Natural killer cell (primary cell): ENCODE measurements around the gene EEF1A2. TPM values are rescaled to one million over a fixed set of nuclear protein-coding genes. Genes with fewer than 3 reads are reported as not detected.

Experiments used
- ATAC-seq, 3 donors: fragments of 150-1000 bp in 2 of 3; fragments of 200-7000 bp in 1 of 3; cut with Tn5 transposase; 1 replicate in 1 of 3; 2 replicates in 2 of 3; pipeline ENCODE4 v1.10.0; 2021; ENCODE audit warnings: mild to moderate bottlenecking in 2 of 3, moderate library complexity in 2 of 3
- DNase-seq, 2 donors: peaks; one replicate each; pipeline versions ENCODE4 v3.0.0 to v3.0.0-alpha.2; 2013 to 2021; ENCODE audit warnings: mixed read lengths in 1 of 2
- H3K27ac ChIP-seq: one replicate; pipeline ENCODE4 v1.5.1; 2013; ENCODE audit warnings: mild to moderate bottlenecking, low read length
- H3K27me3 ChIP-seq: one replicate; pipeline ENCODE4 v1.6.1; 2013; ENCODE audit warnings: low read length; ENCODE audit not compliant: control insufficient read depth, insufficient read depth
- H3K36me3 ChIP-seq: one replicate; pipeline ENCODE4 v1.6.1; 2013; ENCODE audit warnings: low read length; ENCODE audit not compliant: control insufficient read depth, insufficient read depth
- H3K4me1 ChIP-seq: one replicate; pipeline ENCODE4 v1.6.1; 2013; ENCODE audit warnings: low read length; ENCODE audit not compliant: control insufficient read depth, insufficient read depth
- H3K4me3 ChIP-seq: one replicate; pipeline ENCODE4 v1.5.1; 2013; ENCODE audit warnings: low read length
- H3K9me3 ChIP-seq: one replicate; pipeline ENCODE4 v1.6.1; 2013; ENCODE audit warnings: low read length; ENCODE audit not compliant: control insufficient read depth, insufficient read depth
- H3K27ac Mint-ChIP-seq, 2 donors: one replicate each; pipeline ENCODE4 v1.8.0; 2022; ENCODE audit warnings: mild to moderate bottlenecking in 2 of 2, mixed read lengths in 2 of 2, moderate library complexity in 1 of 2
- H3K27me3 Mint-ChIP-seq, 2 donors: one replicate each; pipeline ENCODE4 v1.8.0; 2022; ENCODE audit warnings: low read depth in 2 of 2, mixed read lengths in 2 of 2
- H3K36me3 Mint-ChIP-seq: one replicate; pipeline ENCODE4 v1.8.0; 2022; ENCODE audit warnings: mixed read lengths
- H3K4me1 Mint-ChIP-seq, 2 donors: one replicate each; pipeline ENCODE4 v1.8.0; 2022; ENCODE audit warnings: mixed read lengths in 2 of 2
- H3K4me3 Mint-ChIP-seq: one replicate; pipeline ENCODE4 v1.8.0; 2022; ENCODE audit warnings: mild to moderate bottlenecking, moderate library complexity, mixed read lengths
- H3K9me3 Mint-ChIP-seq, 2 donors: one replicate each; pipeline ENCODE4 v1.8.0; 2022; ENCODE audit warnings: mixed read lengths in 2 of 2
- WGBS: methylation state at CpG from one replicate; pipeline ENCODE4 v1.1.7; 2013; ENCODE audit warnings: missing lambda C conversion rate; ENCODE audit not compliant: insufficient coverage; 5-methylcytosine and 5-hydroxymethylcytosine counted together
- intact Hi-C: fragments of 100-400 bp; cut with micrococcal nuclease; formaldehyde crosslinking; loops from one replicate; pipeline ENCODE4 v1.14.2; 2022
- total RNA-seq, 4 donors: library from RNA; stranded (reverse); fragments of 120-200 nt in 1 of 4; gene quantifications; one replicate each; pipeline versions ENCODE4 v1.2.3 to v1.2.4, GENCODE V29; 2013 to 2022
- TF ChIP-seq, protein P1 (sequence below): fragments of 200-600 bp; IDR thresholded peaks from one replicate; pipeline ENCODE4 v1.8.0; 2022; ENCODE audit warnings: antibody characterized with exemption

Gene EEF1A2
- total RNA-seq, 3 donors from 2014 or later (not counting 1 experiment from before 2014, with no cell fraction given) = 0.14 to 0.86 (median 0.35) TPM

DNA sequence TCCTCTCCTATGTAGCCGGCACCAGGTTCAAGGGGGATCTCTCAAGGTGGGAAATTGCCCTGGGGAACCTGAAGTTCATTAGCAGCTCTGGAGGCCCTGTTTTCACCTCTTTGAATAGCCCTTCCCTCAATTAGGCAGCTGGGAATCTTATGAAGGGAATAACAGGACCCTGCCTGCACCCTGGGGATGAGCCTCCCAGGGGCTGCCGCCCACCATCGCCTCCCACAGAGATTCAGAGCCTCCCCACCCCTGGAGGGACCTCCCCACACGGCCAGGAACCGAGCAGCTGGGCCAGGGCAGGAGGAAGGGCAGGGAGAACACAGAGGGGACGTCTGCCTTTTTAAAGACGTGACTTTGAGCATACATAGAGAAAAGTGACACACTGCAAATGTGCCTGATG is 4.6 kb upstream of the EEF1A2 start:
- intact Hi-C loops = no loop called here
- DNase-seq (no peak), ATAC-seq (no peak)
- TF ChIP-seq, protein P1, sequence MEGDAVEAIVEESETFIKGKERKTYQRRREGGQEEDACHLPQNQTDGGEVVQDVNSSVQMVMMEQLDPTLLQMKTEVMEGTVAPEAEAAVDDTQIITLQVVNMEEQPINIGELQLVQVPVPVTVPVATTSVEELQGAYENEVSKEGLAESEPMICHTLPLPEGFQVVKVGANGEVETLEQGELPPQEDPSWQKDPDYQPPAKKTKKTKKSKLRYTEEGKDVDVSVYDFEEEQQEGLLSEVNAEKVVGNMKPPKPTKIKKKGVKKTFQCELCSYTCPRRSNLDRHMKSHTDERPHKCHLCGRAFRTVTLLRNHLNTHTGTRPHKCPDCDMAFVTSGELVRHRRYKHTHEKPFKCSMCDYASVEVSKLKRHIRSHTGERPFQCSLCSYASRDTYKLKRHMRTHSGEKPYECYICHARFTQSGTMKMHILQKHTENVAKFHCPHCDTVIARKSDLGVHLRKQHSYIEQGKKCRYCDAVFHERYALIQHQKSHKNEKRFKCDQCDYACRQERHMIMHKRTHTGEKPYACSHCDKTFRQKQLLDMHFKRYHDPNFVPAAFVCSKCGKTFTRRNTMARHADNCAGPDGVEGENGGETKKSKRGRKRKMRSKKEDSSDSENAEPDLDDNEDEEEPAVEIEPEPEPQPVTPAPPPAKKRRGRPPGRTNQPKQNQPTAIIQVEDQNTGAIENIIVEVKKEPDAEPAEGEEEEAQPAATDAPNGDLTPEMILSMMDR = no peak
- Histone ChIP-seq H3K4me1 (peaks cover 8% of the 10 kb centered on the region), H3K4me3 (no peak overlapping the region), H3K36me3 (no peaks in the 10 kb centered on the region), H3K27me3 (peaks cover 14% of the 10 kb centered on the region), H3K27ac (no peak overlapping the region), H3K9me3 (peaks cover 3% of the 10 kb centered on the region)
- Mint-ChIP-seq H3K36me3 (no peaks in the 10 kb centered on the region), H3K9me3 (no peaks in the 10 kb centered on the region), H3K27me3 (peaks cover 6 to 7% of the 10 kb centered on the region in 2 donors), H3K4me1 (no peaks in the 10 kb centered on the region), H3K27ac (no peak overlapping the region), H3K4me3 (no peak overlapping the region)
- WGBS = 51% methylated on average over 6 of the region's 7 CpGs

DNA sequence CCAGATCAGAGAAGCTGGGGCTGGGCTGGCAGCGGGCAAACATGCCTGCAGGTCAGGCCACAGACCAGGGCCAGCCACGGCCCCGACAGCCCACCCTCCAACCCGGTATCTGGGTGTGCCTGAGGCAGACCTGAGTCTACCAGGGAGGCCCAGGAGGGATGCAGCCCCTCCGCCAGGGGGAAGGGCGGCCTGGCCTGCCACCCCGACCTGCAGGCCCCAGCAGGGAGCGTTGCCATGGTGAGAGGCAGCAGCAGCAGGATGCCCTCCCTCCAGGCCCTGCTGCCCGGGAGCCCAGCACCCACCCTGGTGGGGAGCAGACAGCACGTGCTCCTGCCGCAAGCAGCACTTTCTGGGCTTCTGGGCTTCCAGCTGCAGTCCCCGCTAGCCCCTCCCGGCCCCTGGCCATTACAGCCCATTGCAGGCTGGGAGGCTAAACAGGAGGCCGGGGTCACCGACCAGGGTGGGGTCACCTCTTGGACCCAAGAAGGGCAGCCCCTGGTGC is 3.8 kb upstream of the EEF1A2 start:
- no peak overlapping the region for H3K4me3 Mint-ChIP-seq
- no peak overlapping the region for H3K27ac ChIP-seq
- H3K27me3 ChIP-seq = peaks cover 22% of the 10 kb centered on the region
- H3K9me3 Mint-ChIP-seq = no peaks in the 10 kb centered on the region
- H3K4me3 ChIP-seq = no peak overlapping the region
- no peaks in the 10 kb centered on the region for H3K4me1 Mint-ChIP-seq
- no peak overlapping the region for H3K27ac Mint-ChIP-seq
- DNase-seq = no peak
- WGBS = 76% methylated on average over 15 of the region's 15 CpGs
- no peak for ATAC-seq
- H3K27me3 Mint-ChIP-seq = peaks cover 6 to 7% of the 10 kb centered on the region in 2 donors
- no peaks in the 10 kb centered on the region for H3K36me3 Mint-ChIP-seq
- H3K4me1 ChIP-seq = peaks cover 16% of the 10 kb centered on the region
- intact Hi-C loops = no loop called here
- TF ChIP-seq, protein P1 = no peak
- H3K9me3 ChIP-seq = peaks cover 3% of the 10 kb centered on the region
- no peaks in the 10 kb centered on the region for H3K36me3 ChIP-seq

DNA sequence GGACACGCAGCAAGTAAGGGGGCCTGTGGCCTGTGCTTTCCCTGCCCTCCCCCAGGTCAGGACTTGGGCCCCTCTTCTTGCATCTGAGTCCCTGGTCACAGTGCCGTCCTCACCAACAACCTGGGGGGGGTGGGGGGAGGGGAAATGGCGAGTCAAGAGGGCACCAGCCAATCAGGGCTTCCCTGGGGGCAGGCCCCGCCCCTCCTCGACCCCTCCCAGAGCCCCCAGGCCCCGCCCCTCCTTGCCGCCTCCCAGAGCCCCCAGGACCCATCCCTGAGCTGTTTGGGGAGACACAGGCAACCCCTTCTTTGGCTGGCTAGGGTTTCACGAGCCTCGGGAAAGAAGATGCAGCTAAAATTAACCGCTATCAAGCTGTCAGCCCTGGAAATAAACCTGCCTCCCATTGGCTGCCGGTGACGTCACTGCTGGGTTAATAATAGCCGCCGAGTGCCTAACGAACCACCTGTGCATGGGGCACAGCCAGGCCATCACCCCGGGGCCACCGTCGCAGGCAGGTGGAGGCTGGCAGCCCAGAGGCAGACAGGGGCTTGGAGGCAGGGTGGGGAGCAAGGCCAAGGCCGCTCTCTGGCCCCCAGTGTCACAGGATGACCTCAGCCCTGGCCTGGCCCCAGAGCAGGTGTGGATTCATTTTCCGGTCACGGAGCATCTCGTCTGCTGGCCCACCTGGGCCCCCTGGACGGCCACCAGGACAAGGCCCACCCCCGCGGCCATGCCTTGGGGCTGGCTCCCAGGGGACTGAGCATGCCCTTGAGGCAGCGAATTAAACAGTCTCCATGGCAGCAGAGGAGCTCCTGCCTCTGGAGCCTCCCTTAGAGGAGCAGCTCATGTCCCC is 3.2 kb upstream of the EEF1A2 start:
- Mint-ChIP-seq H3K27ac (no peak overlapping the region), H3K4me3 (no peak overlapping the region), H3K36me3 (no peaks in the 10 kb centered on the region), H3K9me3 (no peaks in the 10 kb centered on the region), H3K27me3 (peaks cover 6 to 7% of the 10 kb centered on the region in 2 donors), H3K4me1 (no peaks in the 10 kb centered on the region)
- Histone ChIP-seq H3K36me3 (no peaks in the 10 kb centered on the region), H3K4me1 (peaks cover 16% of the 10 kb centered on the region), H3K27ac (no peak overlapping the region), H3K4me3 (no peak overlapping the region), H3K27me3 (peaks cover 28% of the 10 kb centered on the region), H3K9me3 (peaks cover 3% of the 10 kb centered on the region)
- intact Hi-C loops = no loop called here
- TF ChIP-seq, protein P1 = no peak
- WGBS = 52% methylated on average over 24 of the region's 26 CpGs
- ATAC-seq (no peak), DNase-seq (no peak)
